ENCODE results near the gene ANKRD24.

DNA sequence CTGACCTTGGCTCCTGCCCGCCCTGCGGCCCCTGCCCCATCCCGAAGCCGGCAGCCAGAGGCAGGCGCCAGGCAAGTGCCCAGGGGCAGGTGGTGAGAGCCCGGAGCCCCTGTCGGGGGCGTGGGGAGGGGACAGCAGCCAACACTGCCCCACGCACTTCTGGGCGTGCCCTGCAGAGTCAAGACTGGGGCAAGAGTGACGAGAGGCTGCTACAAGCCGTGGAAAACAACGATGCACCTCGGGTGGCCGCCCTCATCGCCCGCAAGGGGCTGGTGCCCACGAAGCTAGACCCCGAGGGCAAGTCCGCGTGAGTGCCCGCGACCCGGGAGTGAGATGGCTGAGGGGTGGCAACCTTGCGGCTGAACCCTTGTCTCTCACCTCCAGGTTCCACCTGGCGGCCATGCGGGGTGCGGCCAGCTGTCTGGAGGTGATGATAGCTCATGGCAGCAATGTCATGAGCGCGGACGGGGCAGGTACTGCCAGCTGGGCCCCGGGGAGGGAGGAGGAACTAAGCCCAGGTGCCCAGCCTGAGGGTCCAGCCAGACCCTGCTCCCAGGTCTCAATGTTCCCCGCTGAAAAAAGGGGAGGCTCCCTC lies 17.3 kb downstream of the ANKRD24 start:
- TF ChIP-seq, protein P1, sequence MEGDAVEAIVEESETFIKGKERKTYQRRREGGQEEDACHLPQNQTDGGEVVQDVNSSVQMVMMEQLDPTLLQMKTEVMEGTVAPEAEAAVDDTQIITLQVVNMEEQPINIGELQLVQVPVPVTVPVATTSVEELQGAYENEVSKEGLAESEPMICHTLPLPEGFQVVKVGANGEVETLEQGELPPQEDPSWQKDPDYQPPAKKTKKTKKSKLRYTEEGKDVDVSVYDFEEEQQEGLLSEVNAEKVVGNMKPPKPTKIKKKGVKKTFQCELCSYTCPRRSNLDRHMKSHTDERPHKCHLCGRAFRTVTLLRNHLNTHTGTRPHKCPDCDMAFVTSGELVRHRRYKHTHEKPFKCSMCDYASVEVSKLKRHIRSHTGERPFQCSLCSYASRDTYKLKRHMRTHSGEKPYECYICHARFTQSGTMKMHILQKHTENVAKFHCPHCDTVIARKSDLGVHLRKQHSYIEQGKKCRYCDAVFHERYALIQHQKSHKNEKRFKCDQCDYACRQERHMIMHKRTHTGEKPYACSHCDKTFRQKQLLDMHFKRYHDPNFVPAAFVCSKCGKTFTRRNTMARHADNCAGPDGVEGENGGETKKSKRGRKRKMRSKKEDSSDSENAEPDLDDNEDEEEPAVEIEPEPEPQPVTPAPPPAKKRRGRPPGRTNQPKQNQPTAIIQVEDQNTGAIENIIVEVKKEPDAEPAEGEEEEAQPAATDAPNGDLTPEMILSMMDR (conservative IDR thresholded peaks at IDR 0.05 in 1 of 2, IDR thresholded peaks at IDR 0.05 in 1 of 2; ENCODE audit: extremely low read depth in 1 of 2, insufficient read depth in 1 of 2, low read depth in 1 of 2, low read length in 2 of 2): peak in 1 of 2 donors; percentile 38
- no peak for TF ChIP-seq EZH2 (IDR thresholded peaks at IDR 0.05; ENCODE audit: borderline replicate concordance, low read length)
